Adrenal gland (tissue), 12 donors: ENCODE results near the gene RXFP4. TPM values are rescaled to one million over a fixed set of nuclear protein-coding genes. Genes with fewer than 3 reads are reported as not detected.

Experiments
- DNase-seq, 7 donors: peaks; one replicate each; pipeline ENCODE4 v3.0.0-alpha.2; 2019 to 2020
- H3K27ac ChIP-seq, 5 donors: fragments of 200-600 bp; sonication (generic) in 4 of 5; 1 replicate in 3 of 5; 2 replicates in 2 of 5; pipeline versions ENCODE4 v1.5.1 to v1.8.0; 2016 to 2020; ENCODE audit warnings: mild to moderate bottlenecking in 1 of 5
- H3K27me3 ChIP-seq: fragments of 200-600 bp; 2 replicates; pipeline ENCODE4 v1.8.0; 2021
- H3K36me3 ChIP-seq, 2 donors: fragments of 200-600 bp; replicated peaks in 1 of 2; 1 replicate in 1 of 2; 2 replicates in 1 of 2; pipeline versions ENCODE4 v1.5.1 to v1.8.0; 2018 to 2022
- H3K4me1 ChIP-seq, 2 donors: fragments of 200-600 bp; replicated peaks in 1 of 2; 1 replicate in 1 of 2; 2 replicates in 1 of 2; pipeline versions ENCODE4 v1.5.1 to v1.8.0; 2018 to 2021
- H3K4me3 ChIP-seq, 4 donors: fragments of 200-600 bp; sonication (generic) in 3 of 4; one replicate each; pipeline ENCODE4 v1.5.1; 2016 to 2018
- H3K9me3 ChIP-seq, 3 donors: fragments of 200-600 bp; sonication (generic) in 1 of 3; replicated peaks in 1 of 3; 1 replicate in 2 of 3; 2 replicates in 1 of 3; pipeline versions ENCODE4 v1.5.1 to v1.8.0; 2016 to 2021
- POLR2A ChIP-seq, 2 donors: fragments of 450-650 bp; IDR thresholded peaks; one replicate each; pipeline ENCODE4 v1.6.1; 2017; ENCODE audit warnings: antibody characterized with exemption in 2 of 2, mild to moderate bottlenecking in 2 of 2, moderate library complexity in 1 of 2
- WGBS, 4 donors: extraction: QIAGEN DNeasy Blood & Tissue Kit in 2 of 4; methylation state at CpG; one replicate each; pipeline versions ENCODE4 v1.1.5 to v1.1.7; 2013 to 2017; 5-methylcytosine and 5-hydroxymethylcytosine counted together
- intact Hi-C, 2 donors: fragments of 100-400 bp; cut with DNase I; formaldehyde crosslinking; loops; one replicate each; pipeline versions ENCODE4 v1.14.1 to v1.15.0; 2022 to 2023
- polyA plus RNA-seq, 3 donors: library from polyadenylated mRNA; stranded (reverse); fragments of 200-250 nt in 2 of 3; fragments of 350-450 nt in 1 of 3; fragmentation: Illumina TruSeq in 1 of 3; extraction: RNeasy Lipid Tissue Mini Kit (QIAGEN cat#74804) in 1 of 3; gene quantifications; one replicate each; pipeline ENCODE4 v1.2.3, GENCODE V29; 2013 to 2014
- total RNA-seq, 9 donors: library from RNA; depleted of rRNA in 4 of 9; stranded (reverse); fragments of >200 nt in 4 of 9; fragments of 120-200 nt in 1 of 9; fragmentation: NEBNext Ultra II Directional in 1 of 9; extraction: Animal tissue kit (Norgen Biotek cat#: 25700) in 1 of 9; gene quantifications; one replicate each; pipeline versions ENCODE4 v1.1.0 to v1.2.4, GENCODE V29; 2013 to 2023
- TF ChIP-seq, protein P1 (sequence below), 6 experiments: fragments of 450-650 bp in 4 of 6; fragments of 200-600 bp in 2 of 6; sonication (generic) in 1 of 6; IDR thresholded peaks; 1 replicate in 5 of 6; 2 replicates in 1 of 6; pipeline versions ENCODE4 v1.5.1 to v1.8.0; 2016 to 2021; ENCODE audit warnings: antibody characterized with exemption in 6 of 6, mild to moderate bottlenecking in 2 of 6, moderate library complexity in 1 of 6
- donor health status: healthy with polysubstance abuse.
- donor health status: Bipolar disorder and iron deficiency.
- donor health status: DM: yes; HTN: yes; CAD: no.
- donor health status: DM: no; HTN: no; CAD: no.
- donor health status: DM: no; HTN: no; CAD: no.
- donor health status: DM: yes; HTN: yes; CAD: no.

The RXFP4 gene
- total and polyA plus RNA-seq, 12 donors: not detected

- DNase-seq: peak in 1 of 7 donors; percentile 48
- Histone ChIP-seq H3K36me3 (no peaks in the 10 kb centered on the region), H3K27ac (peak overlapping the region in 2 of 5 donors; percentile 34 to 88), H3K27me3 (no peaks in the 10 kb centered on the region), H3K4me1 (peaks cover 0 to 40% of the 10 kb centered on the region in 2 donors), H3K4me3 (peak overlapping the region in 2 of 4 donors; percentile 3 to 95), H3K9me3 (no peaks in the 10 kb centered on the region)
- intact Hi-C loops: no loop called here
- TF ChIP-seq, protein P1, sequence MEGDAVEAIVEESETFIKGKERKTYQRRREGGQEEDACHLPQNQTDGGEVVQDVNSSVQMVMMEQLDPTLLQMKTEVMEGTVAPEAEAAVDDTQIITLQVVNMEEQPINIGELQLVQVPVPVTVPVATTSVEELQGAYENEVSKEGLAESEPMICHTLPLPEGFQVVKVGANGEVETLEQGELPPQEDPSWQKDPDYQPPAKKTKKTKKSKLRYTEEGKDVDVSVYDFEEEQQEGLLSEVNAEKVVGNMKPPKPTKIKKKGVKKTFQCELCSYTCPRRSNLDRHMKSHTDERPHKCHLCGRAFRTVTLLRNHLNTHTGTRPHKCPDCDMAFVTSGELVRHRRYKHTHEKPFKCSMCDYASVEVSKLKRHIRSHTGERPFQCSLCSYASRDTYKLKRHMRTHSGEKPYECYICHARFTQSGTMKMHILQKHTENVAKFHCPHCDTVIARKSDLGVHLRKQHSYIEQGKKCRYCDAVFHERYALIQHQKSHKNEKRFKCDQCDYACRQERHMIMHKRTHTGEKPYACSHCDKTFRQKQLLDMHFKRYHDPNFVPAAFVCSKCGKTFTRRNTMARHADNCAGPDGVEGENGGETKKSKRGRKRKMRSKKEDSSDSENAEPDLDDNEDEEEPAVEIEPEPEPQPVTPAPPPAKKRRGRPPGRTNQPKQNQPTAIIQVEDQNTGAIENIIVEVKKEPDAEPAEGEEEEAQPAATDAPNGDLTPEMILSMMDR (IDR thresholded peaks at IDR 0.05): no peak
- TF ChIP-seq POLR2A (IDR thresholded peaks at IDR 0.05): no peak
- 32 to 52% (median 45%) methylated on average over 13 to 14 of the region's 14 CpGs for WGBS, 4 donors
Measured at GRCh38 chr1:155976062-155976912, 34.8 kb downstream of the RXFP4 start.

GRCh38 chr1:155976913-155977689, 35.7 kb downstream of the RXFP4 start:
- Histone ChIP-seq H3K4me3 (peak overlapping the region in 2 of 4 donors; percentile 74 to 95), H3K9me3 (no peaks in the 10 kb centered on the region), H3K36me3 (no peaks in the 10 kb centered on the region), H3K27me3 (no peaks in the 10 kb centered on the region), H3K27ac (peak overlapping the region in 2 of 5 donors; percentile 68 to 88), H3K4me1 (peaks cover 0 to 40% of the 10 kb centered on the region in 2 donors)
- WGBS, 4 donors: 39 to 60% (median 49%) methylated on average over 4 to 5 of the region's 5 CpGs
- no peak for DNase-seq
- intact Hi-C loops: no loop called here
- no peak for TF ChIP-seq POLR2A (IDR thresholded peaks at IDR 0.05)
- TF ChIP-seq, protein P1 (IDR thresholded peaks at IDR 0.05): no peak

GRCh38 chr1:155977690-155978324, 36.4 kb downstream of the RXFP4 start:
- Histone ChIP-seq H3K27ac (peak overlapping the region; percentile 43 to 88 (median 68)), H3K4me3 (peak overlapping the region; percentile 65 to 95 (median 73)), H3K9me3 (no peaks in the 10 kb centered on the region), H3K27me3 (no peaks in the 10 kb centered on the region), H3K36me3 (no peaks in the 10 kb centered on the region), H3K4me1 (peaks cover 0 to 37% of the 10 kb centered on the region in 2 donors)
- DNase-seq: peak in 2 of 7 donors; percentile 39 to 51
- 0 to 5% (median 1%) methylated on average over 12 to 52 of the region's 52 CpGs for WGBS, 4 donors
- TF ChIP-seq, protein P1 (IDR thresholded peaks at IDR 0.05): no peak
- no peak for TF ChIP-seq POLR2A (IDR thresholded peaks at IDR 0.05)
- intact Hi-C loops: no loop called here
